Measurements from ENCODE around the gene NUP98.
A peak's percentile ranks its signal among the peaks of the same experiment; 100 is the strongest.

NUP98 gene

DNA sequence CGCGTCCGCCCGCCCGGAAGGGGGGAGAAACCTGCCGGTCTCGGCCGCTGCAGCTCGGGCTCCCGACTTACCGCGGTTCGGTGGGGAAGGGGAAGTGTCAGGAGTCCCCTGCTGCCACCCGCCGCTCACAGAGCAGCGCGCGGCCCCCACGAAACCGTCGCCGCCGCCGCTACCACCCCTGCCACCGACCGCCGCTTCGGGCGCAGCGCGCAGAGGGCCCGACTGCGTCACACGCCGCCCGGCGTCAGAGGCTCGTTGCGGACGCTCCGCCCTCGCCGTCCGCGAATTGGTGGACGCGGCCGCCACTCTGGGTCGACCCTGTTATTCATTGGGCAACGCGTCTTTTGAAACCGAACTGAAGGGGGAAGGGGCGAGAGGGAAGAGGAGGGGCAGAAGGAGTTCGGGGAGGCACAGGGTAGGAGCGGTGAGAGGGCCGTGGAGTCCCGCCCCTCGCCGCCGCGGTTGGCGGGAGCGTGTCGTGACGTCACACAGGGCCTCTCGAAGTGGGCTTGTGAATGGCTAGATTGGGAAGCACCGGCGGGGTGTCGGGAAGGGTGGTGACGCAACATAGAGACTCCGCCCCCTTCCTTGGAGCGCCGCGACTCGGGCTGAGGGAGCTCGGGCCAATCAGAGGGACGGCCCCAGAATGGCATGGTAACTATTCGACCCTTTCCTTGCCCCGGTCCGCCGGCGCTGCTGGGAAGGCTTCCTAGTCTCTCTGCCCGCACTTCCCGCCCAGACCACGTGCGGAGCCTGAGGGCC, at the start of gene NUP98:
TSS of gene NUP98 (minus strand) at position 226 of the 762 bp plus-strand sequence. CDS start 15,437 bp downstream, outside the sequence.
- DNase-seq (ENCODE audit: low spot score): peak; percentile 96

DNA sequence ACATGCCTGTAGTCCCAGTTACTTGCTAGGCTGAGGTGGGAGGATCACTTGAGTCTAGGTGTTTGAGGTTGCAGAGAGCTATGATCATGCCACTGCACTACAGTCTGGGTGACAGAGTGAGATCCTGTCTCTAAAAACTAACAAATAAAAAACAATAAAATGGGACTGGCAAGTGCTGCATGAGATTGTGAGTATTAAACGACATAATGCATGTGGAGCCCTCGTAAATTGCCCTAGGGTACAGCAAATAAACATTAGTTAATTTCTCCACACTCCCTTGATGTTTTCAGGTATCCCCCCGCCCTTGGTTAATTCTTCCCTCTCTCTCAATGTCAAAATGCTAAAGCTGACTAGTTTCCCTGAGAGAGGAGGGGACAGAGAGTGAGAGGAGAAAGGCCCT, 48.3 kb upstream of the NUP98 start:
- DNase-seq (ENCODE audit: low spot score): no peak

DNA sequence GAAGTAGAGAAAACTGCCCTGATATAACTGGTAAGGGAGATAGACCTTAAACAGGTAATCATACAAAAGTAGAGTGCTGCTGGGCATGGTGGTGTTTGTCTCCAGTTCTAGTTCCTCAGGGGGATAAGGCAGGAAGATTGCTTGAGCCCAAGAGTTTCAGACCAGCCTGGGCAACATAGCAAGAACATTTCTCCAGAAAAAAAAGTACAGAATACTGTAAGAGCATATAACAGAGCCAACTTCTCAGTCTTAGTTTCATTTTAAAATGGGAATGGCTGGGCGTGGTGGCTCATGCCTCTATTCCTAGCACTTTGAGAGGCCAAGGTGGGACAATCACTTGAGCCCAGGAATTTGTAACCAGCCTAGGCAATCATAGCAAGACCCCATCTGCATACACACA, 47.9 kb upstream of the NUP98 start:
- no peak for DNase-seq (ENCODE audit: low spot score)

DNA sequence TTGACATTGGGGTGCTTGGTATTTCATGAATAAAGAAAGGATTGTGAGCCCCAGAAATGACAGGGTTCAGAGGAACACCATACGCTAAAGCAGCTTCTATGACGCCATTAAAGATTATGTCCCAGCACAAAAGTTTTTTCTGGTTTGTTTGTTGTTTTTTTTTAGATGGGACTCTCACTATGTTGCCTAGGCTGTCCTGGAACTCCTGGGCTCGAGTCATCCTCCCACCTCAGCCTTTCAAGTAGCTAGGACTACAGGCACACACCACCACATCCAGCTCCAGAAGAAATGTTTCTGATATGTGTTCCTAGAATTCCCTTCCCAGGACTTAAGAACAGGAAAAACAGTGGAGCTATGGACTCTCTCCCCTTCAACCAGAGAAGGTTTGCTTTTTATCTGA, 46.0 kb upstream of the NUP98 start:
- no peak for DNase-seq (ENCODE audit: low spot score)

DNA sequence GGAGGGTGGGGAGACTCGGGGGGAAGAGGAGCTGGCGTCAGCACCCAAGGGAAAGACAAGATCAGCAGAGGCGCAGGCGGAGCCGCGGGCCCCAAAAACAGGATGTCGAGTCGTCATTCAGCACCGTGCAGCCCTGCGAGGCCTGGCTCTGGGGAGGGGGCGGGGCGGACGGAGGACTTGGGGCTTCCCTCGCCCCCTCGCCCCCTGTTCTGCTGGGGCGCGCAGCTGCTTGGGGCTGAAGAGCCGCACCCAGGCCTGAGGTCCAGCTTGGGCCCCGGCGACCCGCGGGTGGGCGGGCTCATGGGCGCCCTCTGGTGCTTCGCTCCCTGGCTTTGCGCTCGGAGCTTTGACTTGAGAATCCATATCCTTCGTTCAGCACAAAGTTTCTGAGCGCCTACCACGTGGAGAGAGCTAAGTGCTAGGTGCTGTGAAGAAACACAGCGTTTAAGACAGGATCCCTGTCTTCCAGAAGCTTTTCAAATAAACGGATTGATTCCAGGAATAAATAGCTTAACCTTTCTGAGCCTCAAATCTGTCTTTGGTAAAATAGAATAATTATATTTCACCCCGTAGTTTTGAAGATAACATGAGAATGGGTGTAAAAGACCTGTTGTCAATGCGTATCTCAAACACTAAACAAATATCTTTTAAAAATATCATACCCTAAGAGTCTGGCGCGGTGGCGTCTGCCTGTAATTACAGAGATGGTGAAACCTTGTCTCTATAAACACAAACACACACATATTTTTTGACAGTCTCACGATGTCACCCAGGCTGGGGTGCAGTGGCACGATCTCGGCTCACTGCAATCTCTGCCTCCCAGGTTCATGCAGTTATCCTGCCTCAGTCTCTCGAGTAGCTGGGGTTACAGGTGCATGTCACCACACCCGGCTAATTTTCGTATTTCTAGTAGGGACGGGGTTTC, 44.3 kb upstream of the NUP98 start:
- DNase-seq (ENCODE audit: low spot score): peak; percentile 80

DNA sequence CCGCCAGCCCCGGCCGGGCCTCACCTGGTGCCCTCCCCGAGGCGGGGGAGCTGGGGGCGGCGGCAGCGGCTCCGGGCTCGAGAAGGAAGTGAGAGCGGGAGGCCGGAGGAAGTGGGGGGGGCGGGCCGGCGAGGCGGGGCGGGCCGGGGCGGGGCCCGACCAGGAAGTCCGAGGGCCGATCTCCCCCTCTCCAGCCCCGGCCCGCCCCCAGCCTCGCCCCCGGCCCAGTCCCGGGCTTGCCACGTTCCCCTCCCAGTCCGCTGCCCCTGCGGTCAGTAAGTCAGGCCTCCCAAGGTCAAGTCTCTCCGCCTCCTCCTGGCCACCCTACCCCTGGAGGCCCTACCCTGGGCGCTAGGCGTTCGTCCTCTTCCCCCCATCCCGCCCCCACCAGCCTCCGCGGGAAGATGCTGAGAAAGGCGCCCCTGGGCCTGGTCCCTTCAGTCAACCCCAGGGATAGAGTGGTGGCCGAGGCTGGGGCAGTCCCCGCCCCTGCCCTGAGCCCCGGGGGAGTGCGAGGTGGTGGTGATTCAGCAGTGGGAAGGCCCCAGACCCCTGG, 43.6 kb upstream of the NUP98 start, which contains the start of gene RHOG:
TSS of gene RHOG (minus strand) at position 90 of the 556 bp plus-strand sequence. CDS start 12,821 bp downstream, outside the sequence.
- peak; percentile 92 for DNase-seq (ENCODE audit: low spot score)

DNA sequence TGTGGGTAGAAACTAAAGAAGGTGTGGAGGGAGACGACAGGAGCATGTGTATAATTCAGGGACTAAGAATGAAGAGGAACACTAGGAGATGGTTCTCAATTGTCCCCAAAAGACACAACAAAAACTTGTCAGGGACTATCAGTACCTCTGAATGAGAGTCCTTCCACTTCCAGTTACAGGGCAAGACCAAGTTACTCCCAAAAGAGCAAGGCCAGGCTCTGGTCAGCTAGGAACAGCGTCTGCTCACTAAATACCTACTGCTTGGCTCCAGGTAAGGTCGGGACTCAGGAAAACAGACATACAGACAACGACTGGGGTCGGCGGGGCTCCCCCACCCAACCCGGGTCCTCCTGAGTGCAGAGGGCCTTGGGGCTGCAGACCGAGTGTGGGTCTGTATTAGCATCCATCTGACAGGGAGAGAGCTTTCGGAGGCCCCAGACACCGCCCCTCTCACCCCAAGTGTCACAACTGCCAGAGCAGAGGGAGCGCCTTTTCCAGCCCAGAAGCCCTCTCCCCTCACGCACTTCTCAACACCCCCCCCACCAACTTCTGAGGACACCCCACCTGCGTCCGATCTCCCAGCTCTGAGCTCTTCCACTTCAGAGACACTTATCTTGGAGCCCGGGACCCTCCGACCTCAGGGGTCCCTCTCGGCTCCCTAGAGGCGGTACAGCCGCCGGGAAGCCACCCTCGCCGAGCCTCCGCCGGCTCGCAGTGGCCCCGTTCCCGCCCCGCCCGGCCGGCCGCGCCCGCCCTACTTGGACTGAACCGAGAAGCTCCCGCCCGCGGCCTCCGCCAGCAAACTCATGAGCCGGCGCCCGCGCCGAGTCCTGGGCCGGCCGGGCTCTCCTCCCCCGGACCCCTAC, 42.9 kb upstream of the NUP98 start:
- DNase-seq (ENCODE audit: low spot score): no peak

DNA sequence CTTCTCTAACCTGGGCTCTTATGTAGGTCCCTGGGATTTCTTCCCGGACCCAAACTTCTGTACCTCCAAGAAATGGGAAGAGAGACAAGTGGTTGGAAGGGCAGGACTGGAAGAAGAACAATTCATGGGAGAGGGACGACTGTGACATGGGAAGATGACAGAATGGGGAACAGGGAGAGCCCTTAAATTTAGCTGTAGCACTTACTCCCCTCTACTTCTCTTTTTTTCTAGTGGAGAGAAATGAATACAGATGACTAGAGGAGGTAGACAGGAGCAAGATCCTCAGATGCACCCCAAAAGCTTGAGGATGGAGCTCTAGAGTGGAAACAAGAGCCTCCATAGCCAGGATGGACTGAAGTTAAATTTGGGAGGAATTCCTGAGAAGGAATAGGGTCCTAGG, 41.1 kb upstream of the NUP98 start:
- no peak for DNase-seq (ENCODE audit: low spot score)

DNA sequence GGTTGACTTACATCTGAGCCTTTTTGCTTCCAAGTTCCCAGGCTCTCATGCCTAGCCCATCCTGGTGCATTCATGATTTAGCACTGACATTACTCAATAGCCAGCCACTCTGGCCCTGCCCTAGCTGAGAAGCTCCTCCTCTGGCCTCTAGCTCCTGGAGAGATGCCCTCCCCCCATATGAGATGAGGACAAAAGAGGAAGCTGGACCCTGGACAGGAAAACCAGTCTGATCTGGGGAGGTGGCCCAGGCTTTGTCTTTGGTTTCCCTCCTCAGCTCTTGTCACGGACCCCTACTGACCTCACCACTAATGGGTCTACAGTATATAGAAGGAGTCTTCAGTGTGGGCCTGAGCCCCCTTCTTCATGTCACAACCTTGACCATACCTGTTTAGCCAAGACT, 40.4 kb upstream of the NUP98 start:
- no peak for DNase-seq (ENCODE audit: low spot score)

DNA sequence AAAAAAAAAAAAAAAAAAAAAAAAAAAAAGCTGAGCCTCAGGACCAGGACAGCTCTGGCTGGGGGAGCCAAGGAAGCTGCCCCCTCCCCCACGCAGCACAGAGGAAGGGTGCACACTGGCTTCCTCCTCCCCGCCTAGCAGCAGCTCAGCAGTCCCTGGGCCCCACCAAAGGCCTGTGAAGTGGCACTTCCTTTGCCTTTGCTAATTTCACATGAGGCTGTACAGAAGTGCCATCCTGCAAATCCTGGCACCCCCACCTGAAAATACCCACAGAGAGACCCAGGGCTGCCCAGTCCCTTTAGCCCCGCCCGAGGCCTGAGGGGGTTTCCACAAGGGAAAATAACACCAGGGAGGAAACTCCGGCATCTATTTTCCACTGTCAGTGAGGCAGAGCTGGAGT, 39.5 kb upstream of the NUP98 start:
- no peak for DNase-seq (ENCODE audit: low spot score)

DNA sequence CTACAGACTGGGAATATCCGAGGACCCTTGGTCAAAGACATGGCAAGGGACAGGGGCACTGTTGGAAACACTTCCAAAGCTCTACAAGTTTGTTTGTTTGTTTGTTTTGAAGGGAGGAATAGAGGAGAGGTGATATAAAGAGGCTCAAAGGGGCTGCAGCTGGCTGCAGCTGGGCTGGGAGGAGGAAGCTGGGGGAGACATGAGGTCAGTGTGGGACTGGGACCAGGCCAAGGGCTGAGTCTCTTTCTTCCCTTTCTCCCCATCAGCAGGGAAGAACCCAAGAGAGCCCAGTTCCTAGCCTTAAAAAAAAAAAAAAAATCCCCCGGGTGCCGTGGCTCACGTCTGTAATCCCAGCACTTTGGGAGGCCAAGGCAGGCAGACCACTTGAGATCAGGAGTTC, 38.4 kb upstream of the NUP98 start:
- no peak for DNase-seq (ENCODE audit: low spot score)

DNA sequence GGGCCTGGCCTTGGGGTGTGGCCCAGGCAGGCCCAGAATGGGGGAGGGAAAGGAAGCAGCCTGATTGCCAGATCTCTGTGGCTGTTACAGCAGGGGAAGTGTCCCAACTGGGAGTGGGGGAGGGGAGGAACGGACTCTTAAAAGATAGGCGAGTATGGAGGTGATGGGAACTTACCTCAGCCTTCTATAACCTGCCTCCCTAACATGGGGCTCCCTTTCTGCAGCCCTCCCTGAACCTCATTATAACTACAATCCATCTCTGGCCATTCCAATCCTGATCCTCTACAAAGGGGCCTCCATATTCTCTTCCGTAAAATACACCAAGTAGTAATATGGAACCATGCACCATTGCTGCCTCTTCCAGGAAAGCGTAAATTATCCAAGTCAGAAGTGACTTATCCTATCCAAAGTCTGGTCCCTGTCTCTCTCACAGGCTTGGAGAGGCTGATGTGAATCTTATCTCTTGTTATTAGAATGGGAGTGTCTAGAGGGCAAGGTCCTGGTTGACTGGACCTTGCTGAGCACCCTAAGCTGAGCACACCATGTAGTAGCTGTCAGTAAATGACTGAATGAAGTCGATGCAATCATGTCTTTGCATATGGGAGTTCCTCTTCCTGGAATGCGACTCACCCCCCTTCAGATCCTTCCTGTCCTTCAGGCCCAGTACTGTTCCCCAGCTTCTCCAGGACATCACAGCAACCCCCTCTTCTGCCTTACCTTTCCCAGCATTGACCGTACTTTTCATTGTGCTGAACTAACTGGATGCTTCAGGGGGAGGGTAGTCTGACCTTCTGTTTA, 37.5 kb upstream of the NUP98 start:
- no peak for DNase-seq (ENCODE audit: low spot score)

DNA sequence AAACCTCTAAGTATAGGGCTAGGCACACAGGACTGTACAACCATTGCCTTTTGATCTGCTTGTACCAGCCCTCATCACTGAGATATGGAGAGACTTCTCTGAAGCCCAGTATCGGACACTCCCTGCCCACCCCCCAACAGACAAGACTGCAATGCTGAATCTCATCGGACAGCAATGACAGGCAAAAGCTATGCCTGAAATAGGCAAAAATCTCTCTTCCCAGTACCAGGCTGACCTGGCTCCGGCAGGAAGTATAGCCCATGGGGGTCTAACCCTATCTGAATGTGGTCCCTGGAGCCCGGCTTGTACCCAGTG, 37.0 kb upstream of the NUP98 start:
- DNase-seq (ENCODE audit: low spot score): no peak

DNA sequence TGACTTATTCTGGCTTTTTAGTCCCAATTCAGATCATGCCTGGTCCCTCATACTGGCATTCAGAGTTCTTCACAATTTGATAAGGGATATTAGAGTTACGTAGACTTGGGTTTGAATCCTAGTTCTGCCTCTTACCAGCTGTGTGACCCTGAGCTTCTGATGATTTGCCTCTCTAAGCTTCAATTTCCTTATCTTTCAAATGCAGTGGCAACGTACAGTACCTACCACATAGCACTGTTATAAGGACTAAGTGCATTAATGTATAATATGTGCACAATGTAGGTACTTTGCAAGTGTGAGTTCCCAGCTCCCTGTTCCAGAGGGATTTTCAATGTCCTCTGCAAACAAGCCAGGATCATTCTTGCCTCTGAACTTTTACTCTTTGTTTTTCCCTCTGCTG, 36.1 kb upstream of the NUP98 start:
- DNase-seq (ENCODE audit: low spot score): no peak

DNA sequence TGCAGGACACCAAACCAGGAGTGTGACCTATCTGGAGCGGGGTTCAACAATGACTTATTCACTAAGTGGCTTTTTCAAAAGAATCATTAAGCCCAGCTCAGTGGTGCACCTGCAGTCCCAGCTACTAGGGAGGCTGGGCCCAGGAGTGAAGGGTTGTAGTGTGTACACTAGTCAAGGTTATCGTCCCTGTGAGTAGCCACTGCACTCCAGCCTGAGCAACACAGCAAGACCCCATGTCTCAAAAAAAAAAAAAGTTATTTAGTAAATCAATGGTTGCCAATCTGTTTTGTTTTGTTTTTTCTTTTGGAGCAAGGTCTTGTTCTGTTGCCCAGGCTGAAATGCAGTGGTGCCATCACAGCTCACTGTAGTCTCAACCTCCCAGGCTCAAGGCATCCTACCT, 35.5 kb upstream of the NUP98 start:
- no peak for DNase-seq (ENCODE audit: low spot score)

DNA sequence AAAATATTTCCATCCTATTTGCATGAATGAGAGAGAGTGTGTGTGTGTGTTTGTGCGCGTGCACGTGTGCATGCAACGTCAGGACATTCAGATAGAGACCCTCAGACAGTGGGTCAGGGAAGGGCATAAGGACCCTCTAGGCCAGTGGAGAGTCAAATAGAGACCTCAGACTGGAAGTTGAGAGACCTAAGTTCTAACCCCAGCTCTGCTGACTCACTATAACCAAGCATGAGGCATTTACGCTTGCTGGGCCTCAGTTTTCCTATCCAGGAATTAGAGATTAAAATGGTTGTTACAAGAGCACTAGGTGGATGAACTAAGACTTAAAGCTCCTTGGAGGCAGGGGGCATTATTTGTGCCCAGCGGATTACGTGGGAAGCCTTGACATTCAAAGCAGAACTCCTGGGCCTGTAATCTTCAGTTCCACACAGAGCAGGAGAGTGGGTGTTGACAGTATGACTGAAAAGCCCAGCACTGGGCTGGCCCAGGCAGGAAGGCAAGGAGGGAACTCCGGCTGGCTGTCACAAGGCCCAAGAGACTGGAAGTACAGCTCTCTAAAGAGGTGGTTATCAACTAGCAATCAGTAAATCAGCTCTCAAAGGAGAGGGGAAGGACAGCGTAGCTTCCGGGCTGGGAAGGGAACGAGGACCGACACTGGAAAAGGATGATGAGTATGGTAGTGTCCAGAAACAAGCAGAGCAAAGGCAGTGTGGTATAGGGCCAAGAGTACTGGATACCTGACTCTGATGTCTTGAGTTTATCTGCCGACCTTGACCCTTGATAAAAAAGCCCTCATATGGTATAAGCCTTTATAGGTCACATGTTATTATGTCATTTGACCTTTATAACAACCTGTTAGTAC, 34.3 kb upstream of the NUP98 start:
- DNase-seq (ENCODE audit: low spot score): no peak

DNA sequence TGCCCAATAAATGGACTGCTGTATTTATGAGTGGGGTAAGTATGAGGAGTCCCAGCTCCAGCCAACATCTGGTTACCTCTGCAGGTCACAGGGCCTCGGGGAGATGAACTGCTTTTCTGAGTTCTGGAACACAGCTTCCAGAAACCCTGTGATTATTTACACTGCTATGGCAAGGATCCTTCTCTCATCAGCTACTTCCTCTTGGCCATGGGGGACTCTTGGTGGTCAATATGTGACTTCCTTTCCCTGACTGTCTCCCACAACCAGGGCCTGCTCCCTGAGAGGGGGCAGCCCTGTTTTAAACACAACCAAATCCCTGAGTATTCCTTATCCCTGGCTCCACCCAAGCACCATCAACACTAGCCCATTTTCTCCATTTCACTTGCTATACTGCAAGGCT, 33.4 kb upstream of the NUP98 start:
- no peak for DNase-seq (ENCODE audit: low spot score)

DNA sequence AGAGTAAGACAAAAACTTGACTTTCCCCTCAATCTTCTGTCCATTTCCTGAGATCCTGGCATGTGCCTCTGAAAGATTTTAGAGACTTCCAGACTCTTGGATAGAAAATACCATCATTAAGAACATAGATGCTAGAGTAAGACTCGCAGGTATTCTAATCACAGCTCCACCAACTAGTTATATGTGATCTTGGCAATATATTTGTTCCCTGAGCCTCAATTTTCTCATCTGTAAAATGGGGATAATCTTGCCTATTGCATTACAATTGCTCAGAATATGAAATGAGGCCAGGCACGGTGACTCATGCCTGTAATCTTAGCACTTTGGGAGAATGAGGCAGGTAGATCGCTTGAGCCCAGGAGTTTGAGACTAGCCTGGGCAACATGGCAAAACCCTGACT, 32.7 kb upstream of the NUP98 start:
- no peak for DNase-seq (ENCODE audit: low spot score)

DNA sequence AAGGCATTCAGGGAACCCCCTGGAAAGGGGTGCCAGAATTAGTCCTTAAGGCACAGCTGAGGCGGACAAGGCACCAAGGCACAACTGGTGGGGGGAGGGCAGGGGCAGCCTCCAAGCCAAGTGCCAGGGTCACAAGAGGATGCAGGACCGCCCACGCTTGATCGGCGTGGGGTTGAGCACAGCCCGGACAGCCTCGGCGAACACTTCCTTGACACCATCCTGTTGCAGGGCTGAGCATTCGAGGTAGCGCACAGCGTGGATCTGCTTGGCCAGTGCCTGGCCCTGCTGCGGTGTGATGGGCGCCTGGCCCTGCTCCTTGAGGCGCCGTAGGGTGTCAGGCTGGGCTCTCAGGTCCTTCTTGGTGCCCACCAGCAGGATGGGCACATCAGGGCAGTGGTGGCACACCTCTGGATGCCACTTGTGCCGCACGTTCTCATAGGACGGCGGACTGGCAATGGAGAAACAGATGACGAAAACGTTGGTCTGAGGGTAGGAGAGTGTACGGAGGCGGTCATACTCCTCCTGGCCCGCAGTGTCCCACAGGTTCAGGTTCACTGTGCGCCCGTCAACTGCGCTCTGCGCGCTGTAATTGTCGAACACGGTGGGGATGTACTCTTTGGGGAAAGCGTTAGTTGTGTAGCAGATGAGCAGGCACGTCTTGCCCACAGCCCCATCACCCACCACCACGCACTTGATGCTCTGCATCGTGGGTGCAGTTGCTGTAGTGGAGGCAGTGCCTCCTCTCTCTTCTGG, 30.3 kb upstream of the NUP98 start:
- DNase-seq (ENCODE audit: low spot score): no peak

Measured in iPS-NIHi11 (cell line).